HEK293 (cell line): ENCODE measurements around the gene BACH1.

ENCODE experiments used
- CTCF ChIA-PET: fragments of 350-600 bp; formaldehyde crosslinking; extraction: SDS; loops from one replicate; lab custom pipeline; 2021; ENCODE audit warnings: antibody characterized with exemption; lab: Yijun Ruan, JAX
- POLR2A ChIA-PET: fragments of 300-600 bp; formaldehyde crosslinking; extraction: SDS; loops from one replicate; lab custom pipeline; 2020; ENCODE audit warnings: antibody characterized with exemption, inconsistent platforms; lab: Yijun Ruan, JAX
- H3K27ac ChIP-seq: fragments of 200-500 bp; sonication (Bioruptor generic); 2 replicates; pipeline ENCODE4 v1.5.1; 2014; ENCODE audit warnings: low read depth, low read length, control low read depth, inconsistent platforms; ENCODE audit errors: extremely low read depth
- H3K36me3 ChIP-seq, 2 experiments: fragments of 200-500 bp in 1 of 2; sonication (Bioruptor generic) in 1 of 2; 1 replicate in 1 of 2; 2 replicates in 1 of 2; pipeline ENCODE4 v1.5.1; 2014 to 2017; ENCODE audit warnings: inconsistent platforms in 2 of 2, low read length in 2 of 2; ENCODE audit not compliant: control insufficient read depth in 2 of 2, insufficient read depth in 1 of 2
- H3K4me1 ChIP-seq: fragments of 200-500 bp; sonication (Bioruptor generic); 2 replicates; pipeline ENCODE4 v1.5.1; 2014; ENCODE audit warnings: mild to moderate bottlenecking, low read length, inconsistent platforms; ENCODE audit not compliant: control insufficient read depth, insufficient read depth
- H3K4me3 ChIP-seq: 2 replicates; pipeline ENCODE4 v1.5.1; 2011; ENCODE audit warnings: low read depth, mild to moderate bottlenecking, control low read depth, low read length, moderate library complexity
- H3K9me3 ChIP-seq: fragments of 200-500 bp; sonication (Bioruptor generic); 2 replicates; pipeline ENCODE4 v1.5.1; 2014; ENCODE audit warnings: low read depth, low read length, inconsistent platforms; ENCODE audit not compliant: control insufficient read depth, insufficient read depth
- CTCF ChIP-seq: fragments of 450-650 bp; formaldehyde crosslinking; IDR thresholded peaks from 2 replicates; pipeline ENCODE4 v1.5.1; 2016; ENCODE audit warnings: missing biosample characterization, missing genetic modification characterization
- HIC1 ChIP-seq: fragments of 450-650 bp; formaldehyde crosslinking; IDR thresholded peaks from 2 replicates; pipeline ENCODE4 v1.5.1; 2016; ENCODE audit warnings: missing biosample characterization, missing genetic modification characterization
- TCF7L2 ChIP-seq: IDR thresholded peaks from 2 replicates; pipeline ENCODE4 v1.6.1; 2011; ENCODE audit warnings: low read depth, mild to moderate bottlenecking, inconsistent platforms, low read length, moderate library complexity, borderline replicate concordance
- YY1 ChIP-seq: fragments of 450-650 bp; formaldehyde crosslinking; IDR thresholded peaks from 2 replicates; pipeline ENCODE4 v1.5.1; 2018; ENCODE audit warnings: missing biosample characterization, missing genetic modification characterization
- ZBTB1 ChIP-seq: fragments of 450-650 bp; formaldehyde crosslinking; IDR thresholded peaks from 2 replicates; pipeline ENCODE4 v1.5.1; 2016; ENCODE audit warnings: missing biosample characterization, missing genetic modification characterization
- ZBTB26 ChIP-seq: fragments of 450-650 bp; formaldehyde crosslinking; optimal IDR thresholded peaks from 2 replicates; pipeline ENCODE3; 2016; ENCODE audit warnings: missing biosample characterization, mild to moderate bottlenecking, missing genetic modification characterization
- ZBTB6 ChIP-seq: fragments of 450-650 bp; formaldehyde crosslinking; IDR thresholded peaks from 2 replicates; pipeline ENCODE4 v1.5.1; 2017; ENCODE audit warnings: missing biosample characterization, missing genetic modification characterization
- ZFP41 ChIP-seq: fragments of 450-650 bp; formaldehyde crosslinking; IDR thresholded peaks from 2 replicates; pipeline ENCODE4 v1.5.1; 2016; ENCODE audit warnings: missing biosample characterization, missing genetic modification characterization, borderline replicate concordance
- ZNF140 ChIP-seq: fragments of 450-650 bp; formaldehyde crosslinking; IDR thresholded peaks from 2 replicates; pipeline ENCODE4 v1.5.1; 2016; ENCODE audit warnings: missing biosample characterization, missing genetic modification characterization
- ZNF146 ChIP-seq: fragments of 450-650 bp; formaldehyde crosslinking; IDR thresholded peaks from 2 replicates; pipeline ENCODE4 v1.5.1; 2016; ENCODE audit warnings: missing biosample characterization, missing genetic modification characterization
- ZNF19 ChIP-seq: fragments of 450-650 bp; formaldehyde crosslinking; IDR thresholded peaks from 2 replicates; pipeline ENCODE4; 2016; ENCODE audit warnings: missing biosample characterization, missing genetic modification characterization, low read depth
- ZNF202 ChIP-seq: fragments of 450-650 bp; formaldehyde crosslinking; IDR thresholded peaks from 2 replicates; pipeline ENCODE4 v1.5.1; 2016; ENCODE audit warnings: missing biosample characterization, missing genetic modification characterization, borderline replicate concordance
- ZNF311 ChIP-seq: fragments of 450-650 bp; formaldehyde crosslinking; IDR thresholded peaks from 2 replicates; pipeline ENCODE4 v1.5.1; 2017; ENCODE audit warnings: missing biosample characterization, missing genetic modification characterization, borderline replicate concordance
- ZNF324 ChIP-seq: fragments of 450-650 bp; formaldehyde crosslinking; IDR thresholded peaks from 2 replicates; pipeline ENCODE4 v1.5.1; 2016; ENCODE audit warnings: missing biosample characterization, missing genetic modification characterization
- ZNF48 ChIP-seq: fragments of 450-650 bp; formaldehyde crosslinking; IDR thresholded peaks from 2 replicates; pipeline ENCODE4 v1.5.1; 2016; ENCODE audit warnings: missing biosample characterization, missing genetic modification characterization
- ZNF518A ChIP-seq: fragments of 450-650 bp; formaldehyde crosslinking; conservative IDR thresholded peaks from 2 replicates; pipeline ENCODE4 v1.5.1; 2016; ENCODE audit warnings: low read depth, missing biosample characterization, missing genetic modification characterization
- ZNF670 ChIP-seq: fragments of 450-650 bp; formaldehyde crosslinking; IDR thresholded peaks from 2 replicates; pipeline ENCODE4 v1.5.1; 2016; ENCODE audit warnings: missing biosample characterization, missing genetic modification characterization, low read depth

BACH1 gene

GRCh38 chr21:29288239-29288638, 10.5 kb upstream of the BACH1 start:
- H3K27ac ChIP-seq: no peak overlapping the region
- ChIA-PET POLR2A (no interaction called here), CTCF (interaction anchor here (1.2 to 1.4 kb wide), 2 partner anchors 12 to 60 kb away, joined by 6 to 9 read pairs; no protein-coding TSS in a partner anchor)
- H3K9me3 ChIP-seq: no peaks in the 10 kb centered on the region
- no peaks in the 10 kb centered on the region for H3K36me3 ChIP-seq
- TF ChIP-seq YY1 (tag by site-specific recombination): no peak
- TF ChIP-seq ZNF48 (tag by site-specific recombination): no peak
- TF ChIP-seq ZNF311 (tag by site-specific recombination): no peak
- TF ChIP-seq ZNF670 (tag by site-specific recombination): no peak
- TF ChIP-seq ZFP41 (tag by site-specific recombination): no peak
- TF ChIP-seq ZBTB1 (tag by site-specific recombination): no peak
- TF ChIP-seq ZNF19 (tag by site-specific recombination): no peak
- TF ChIP-seq ZNF324 (tag by site-specific recombination): no peak
- no peak for TF ChIP-seq ZNF140 (tag by site-specific recombination)
- no peak for TF ChIP-seq ZBTB6 (tag by site-specific recombination)
- H3K4me3 ChIP-seq: no peak overlapping the region
- no peaks in the 10 kb centered on the region for H3K4me1 ChIP-seq

- Histone ChIP-seq H3K9me3 (no peaks in the 10 kb centered on the region), H3K27ac (no peak overlapping the region), H3K36me3 (no peaks in the 10 kb centered on the region), H3K4me3 (no peak overlapping the region), H3K4me1 (no peaks in the 10 kb centered on the region)
- no peak for TF ChIP-seq ZNF518A (tag by site-specific recombination)
- no peak for TF ChIP-seq ZBTB26
- no peak for TF ChIP-seq ZNF202 (tag by site-specific recombination)
- TF ChIP-seq CTCF (tag by site-specific recombination): no peak
- no peak for TF ChIP-seq HIC1 (tag by site-specific recombination)
- no peak for TF ChIP-seq ZNF146 (tag by site-specific recombination)
- no peak for TF ChIP-seq TCF7L2
- ChIA-PET POLR2A (no interaction called here), CTCF (interaction anchor here (0.6 to 2.2 kb wide), 3 partner anchors 59 to 125 kb away, joined by 3 to 9 read pairs (median 8); no protein-coding TSS in a partner anchor)
Measured at GRCh38 chr21:29289317-29289716, 9.4 kb upstream of the BACH1 start.
